Body of pancreas (tissue), 4 donors: ENCODE measurements around the gene NELFB. TPM values are rescaled to one million over a fixed set of nuclear protein-coding genes. Genes with fewer than 3 reads are reported as not detected.

Experiments
- ATAC-seq: fragments of 150-250 bp; one replicate; pipeline ENCODE4 v1.9.1; 2016
- DNase-seq, 4 donors: peaks; one replicate each; pipeline ENCODE4 v3.0.0-alpha.2; 2019
- H3K27ac ChIP-seq, 4 donors: fragments of 200-600 bp; sonication (generic); 1 replicate in 3 of 4; 2 replicates in 1 of 4; pipeline versions ENCODE4 v1.5.1 to v1.6.1; 2016 to 2019; ENCODE audit warnings: mild to moderate bottlenecking in 1 of 4, mixed read lengths in 1 of 4, moderate library complexity in 1 of 4
- H3K27me3 ChIP-seq, 2 donors: fragments of 200-600 bp; sonication (generic); one replicate each; pipeline ENCODE4 v1.6.0; 2016; ENCODE audit warnings: mild to moderate bottlenecking in 1 of 2
- H3K36me3 ChIP-seq, 2 donors: fragments of 200-600 bp; sonication (generic); replicated peaks in 1 of 2; 2 replicates each; pipeline ENCODE4 v1.5.1; 2016; ENCODE audit warnings: low read depth in 2 of 2; ENCODE audit not compliant: insufficient read depth in 1 of 2
- H3K4me1 ChIP-seq: fragments of 200-600 bp; sonication (generic); one replicate; pipeline ENCODE4 v1.6.0; 2016
- H3K4me3 ChIP-seq, 2 donors: fragments of 200-600 bp; sonication (generic); 1 replicate in 1 of 2; 2 replicates in 1 of 2; pipeline ENCODE4 v1.5.1; 2016 to 2019
- H3K9me3 ChIP-seq, 3 donors: fragments of 200-600 bp; sonication (generic); 1 replicate in 2 of 3; 2 replicates in 1 of 3; pipeline ENCODE4 v1.5.1; 2016
- POLR2A ChIP-seq, 3 donors: fragments of 450-650 bp; IDR thresholded peaks; one replicate each; pipeline ENCODE4 v1.6.1; 2016; ENCODE audit warnings: antibody characterized with exemption in 3 of 3, mild to moderate bottlenecking in 2 of 3
- WGBS, 2 donors: methylation state at CpG; one replicate each; pipeline ENCODE4 v1.1.5; 2017; 5-methylcytosine and 5-hydroxymethylcytosine counted together
- intact Hi-C: fragments of 100-400 bp; cut with DNase I; formaldehyde crosslinking; loops from one replicate; pipeline ENCODE4 v1.15.1; 2023
- total RNA-seq, 2 donors: library from RNA; depleted of rRNA; stranded (reverse); fragments of >200 nt; gene quantifications; one replicate each; pipeline ENCODE4 v1.1.0, GENCODE V29; 2016
- TF ChIP-seq, protein P1 (sequence below), 7 experiments: fragments of 450-650 bp in 4 of 7; fragments of 200-600 bp in 3 of 7; sonication (generic) in 3 of 7; IDR thresholded peaks; one replicate each; pipeline ENCODE4 v1.5.1; 2016 to 2019; ENCODE audit warnings: antibody characterized with exemption in 7 of 7

The NELFB gene
- total RNA-seq, 2 donors from 2014 or later: 31.3 to 34.2 TPM

DNA sequence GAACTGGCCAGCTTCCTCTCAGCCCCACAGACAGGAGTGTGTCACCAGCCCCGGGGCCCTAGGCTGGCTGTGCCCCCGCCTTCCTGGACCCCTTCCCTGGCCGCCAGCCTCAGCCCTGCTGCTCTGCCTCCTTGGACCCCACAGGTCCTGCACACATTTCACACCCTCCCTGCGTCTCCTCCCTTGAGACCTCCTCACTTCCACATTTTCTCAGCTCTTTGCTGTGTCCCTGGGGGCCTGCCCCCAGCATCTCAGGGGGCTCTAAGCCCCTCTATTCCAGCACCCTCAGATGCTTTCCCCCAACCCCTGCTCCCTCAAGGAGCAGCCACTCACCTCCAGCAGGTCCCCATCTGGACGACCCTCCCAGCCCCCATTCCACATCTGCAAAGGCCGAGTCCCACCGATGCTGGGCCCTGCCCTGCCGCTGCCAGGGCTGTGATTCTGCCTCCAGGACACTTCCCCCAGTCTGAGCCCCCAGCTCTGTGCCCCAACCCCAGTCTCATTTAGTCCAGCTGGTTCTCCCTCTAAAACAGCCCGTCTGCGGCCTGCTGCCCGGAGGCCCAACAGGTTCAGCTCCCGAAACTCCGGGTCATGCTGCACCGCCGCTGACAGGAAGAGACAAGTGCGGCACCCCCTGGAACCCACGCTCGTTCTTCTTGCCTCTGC is 20.2 kb upstream of the NELFB start:
- H3K27me3 ChIP-seq: peaks cover 0 to 25% of the 10 kb centered on the region in 2 donors
- intact Hi-C loops: loop anchor here (5.0 kb wide), 2 partner anchors 43 to 118 kb away; no protein-coding TSS in a partner anchor

DNA sequence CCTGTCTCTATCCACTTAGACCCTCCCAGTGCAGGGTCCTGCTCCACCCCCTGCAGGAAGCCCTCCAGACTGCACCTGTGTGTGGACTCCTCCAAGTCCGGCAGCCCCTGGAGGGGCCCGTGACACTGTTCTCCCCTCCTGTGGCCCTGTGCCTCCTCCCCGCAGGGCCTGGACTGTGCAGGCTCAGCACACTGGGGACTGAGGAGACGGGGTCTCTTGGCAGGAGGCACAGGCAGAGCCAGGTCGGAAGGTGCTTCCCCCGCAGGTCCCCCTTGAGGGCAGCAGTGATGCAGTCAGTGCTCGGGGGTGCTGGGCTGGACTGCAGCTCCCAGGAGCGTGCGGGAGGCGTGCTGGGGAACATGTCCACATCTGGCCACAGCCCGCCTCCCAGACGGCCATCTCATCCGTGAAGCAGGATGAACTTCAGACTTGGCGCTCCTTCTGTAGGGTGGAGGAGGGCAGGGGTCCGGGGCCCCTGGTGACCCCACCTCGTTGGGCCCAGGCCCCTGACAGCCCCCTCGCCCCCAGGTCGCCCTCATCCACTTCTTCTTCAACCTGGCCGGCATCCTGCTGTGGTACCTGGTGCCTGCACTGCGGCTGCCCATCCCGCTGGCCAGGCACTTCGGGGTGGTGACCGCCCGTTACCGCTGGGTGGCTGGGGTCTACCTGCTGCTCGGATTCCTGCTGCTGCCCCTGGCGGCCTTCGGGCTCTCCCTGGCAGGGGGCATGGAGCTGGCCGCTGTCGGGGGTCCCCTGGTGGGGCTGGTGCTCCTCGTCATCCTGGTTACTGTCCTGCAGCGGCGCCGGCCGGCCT is 19.5 kb upstream of the NELFB start:
- DNase-seq (no peak), ATAC-seq (no peak)
- peaks cover 0 to 18% of the 10 kb centered on the region in 2 donors for H3K27me3 ChIP-seq
- H3K27ac ChIP-seq: no peak overlapping the region
- H3K4me3 ChIP-seq: no peak overlapping the region
- WGBS, 2 donors: 64 to 68% methylated on average over 11 to 29 of the region's 35 CpGs
- intact Hi-C loops: no loop called here
- no peaks in the 10 kb centered on the region for H3K9me3 ChIP-seq
- peaks cover 37% of the 10 kb centered on the region for H3K4me1 ChIP-seq
- no peak for TF ChIP-seq POLR2A (IDR thresholded peaks at IDR 0.05)
- TF ChIP-seq, protein P1, sequence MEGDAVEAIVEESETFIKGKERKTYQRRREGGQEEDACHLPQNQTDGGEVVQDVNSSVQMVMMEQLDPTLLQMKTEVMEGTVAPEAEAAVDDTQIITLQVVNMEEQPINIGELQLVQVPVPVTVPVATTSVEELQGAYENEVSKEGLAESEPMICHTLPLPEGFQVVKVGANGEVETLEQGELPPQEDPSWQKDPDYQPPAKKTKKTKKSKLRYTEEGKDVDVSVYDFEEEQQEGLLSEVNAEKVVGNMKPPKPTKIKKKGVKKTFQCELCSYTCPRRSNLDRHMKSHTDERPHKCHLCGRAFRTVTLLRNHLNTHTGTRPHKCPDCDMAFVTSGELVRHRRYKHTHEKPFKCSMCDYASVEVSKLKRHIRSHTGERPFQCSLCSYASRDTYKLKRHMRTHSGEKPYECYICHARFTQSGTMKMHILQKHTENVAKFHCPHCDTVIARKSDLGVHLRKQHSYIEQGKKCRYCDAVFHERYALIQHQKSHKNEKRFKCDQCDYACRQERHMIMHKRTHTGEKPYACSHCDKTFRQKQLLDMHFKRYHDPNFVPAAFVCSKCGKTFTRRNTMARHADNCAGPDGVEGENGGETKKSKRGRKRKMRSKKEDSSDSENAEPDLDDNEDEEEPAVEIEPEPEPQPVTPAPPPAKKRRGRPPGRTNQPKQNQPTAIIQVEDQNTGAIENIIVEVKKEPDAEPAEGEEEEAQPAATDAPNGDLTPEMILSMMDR (IDR thresholded peaks at IDR 0.05): no peak
- H3K36me3 ChIP-seq: no peaks in the 10 kb centered on the region

More for the DNA sequence above, 20.2 kb upstream of the NELFB start:
- Histone ChIP-seq H3K9me3 (no peaks in the 10 kb centered on the region), H3K27ac (no peak overlapping the region), H3K36me3 (no peaks in the 10 kb centered on the region), H3K4me1 (peaks cover 37% of the 10 kb centered on the region), H3K4me3 (no peak overlapping the region)
- 72 to 80% methylated on average over 17 of the region's 18 CpGs for WGBS, 2 donors
- DNase-seq (no peak), ATAC-seq (no peak)
- TF ChIP-seq, protein P1 (IDR thresholded peaks at IDR 0.05): no peak
- no peak for TF ChIP-seq POLR2A (IDR thresholded peaks at IDR 0.05)

DNA sequence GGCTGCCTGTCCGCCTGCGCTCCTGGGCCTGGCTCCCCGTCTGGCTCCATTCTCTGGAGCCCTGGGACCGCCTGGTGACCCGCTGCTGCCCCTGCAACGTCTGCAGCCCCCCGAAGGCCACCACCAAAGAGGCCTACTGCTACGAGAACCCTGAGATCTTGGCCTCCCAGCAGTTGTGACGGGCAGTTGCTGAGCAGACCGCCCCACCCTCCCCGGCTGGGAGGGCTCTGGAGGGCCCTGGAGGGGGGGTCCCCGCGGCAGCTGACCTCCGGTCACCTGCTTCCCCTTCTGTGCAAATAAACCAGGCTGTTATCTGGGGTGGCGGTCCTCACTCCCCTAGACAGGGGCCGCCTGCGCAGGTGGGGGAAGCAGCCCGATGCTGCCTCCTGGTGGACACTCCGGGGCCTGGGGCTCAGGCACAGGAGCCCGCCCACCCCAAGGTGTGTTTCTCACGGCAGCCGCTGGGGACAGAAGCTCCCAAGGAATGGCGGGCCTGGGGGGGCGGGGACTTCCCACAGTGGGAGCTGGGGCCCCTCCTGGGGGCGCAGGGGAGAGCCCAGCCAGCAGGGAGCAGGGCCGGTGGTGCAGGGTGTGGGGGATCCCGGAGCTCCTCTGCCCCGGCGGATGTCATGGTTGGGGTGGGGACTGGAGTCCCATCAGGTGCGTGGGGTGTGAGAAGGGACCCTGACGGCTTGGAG is 18.7 kb upstream of the NELFB start:
- Histone ChIP-seq H3K27me3 (peaks cover 0 to 14% of the 10 kb centered on the region in 2 donors), H3K9me3 (no peaks in the 10 kb centered on the region), H3K36me3 (no peaks in the 10 kb centered on the region), H3K4me3 (no peak overlapping the region), H3K4me1 (peaks cover 37% of the 10 kb centered on the region), H3K27ac (peak overlapping the region in 2 of 4 donors; percentile 4 to 36)
- ATAC-seq (peak; percentile 37), DNase-seq (peak; percentile 89 to 93 (median 91))
- intact Hi-C loops: no loop called here
- no peak for TF ChIP-seq POLR2A (IDR thresholded peaks at IDR 0.05)
- TF ChIP-seq, protein P1 (IDR thresholded peaks at IDR 0.05): peak; percentile 99 to 100 (median 100)
- WGBS, 2 donors: 14% methylated on average over 26 of the region's 31 CpGs; no CpG with 5 or more reads in 1 of the 2 donors

DNA sequence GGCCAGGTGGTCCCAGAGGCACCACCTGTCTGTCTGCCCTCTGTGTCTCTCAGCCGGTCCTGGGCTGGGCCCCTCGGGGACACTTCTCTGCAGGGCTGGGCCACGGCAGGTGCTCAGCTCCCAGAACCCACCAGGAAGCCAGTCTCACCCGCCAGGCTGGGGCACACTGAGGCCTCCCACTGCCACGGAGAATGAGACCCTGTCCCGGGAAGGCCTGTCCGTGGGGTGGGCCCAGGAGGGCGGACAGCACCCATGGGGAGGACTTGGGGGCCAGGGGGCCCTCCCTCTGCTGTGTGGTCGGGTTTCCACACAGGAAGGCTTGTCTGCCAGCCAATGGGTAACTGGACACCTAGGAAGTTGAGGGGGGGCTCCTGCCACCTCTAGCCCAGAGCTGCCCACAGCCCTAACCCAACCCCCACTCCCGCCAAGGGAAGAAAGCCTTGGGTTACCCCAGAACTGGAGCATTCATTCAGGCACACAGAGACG is 18.1 kb upstream of the NELFB start:
- DNase-seq: no peak
- TF ChIP-seq, protein P1 (IDR thresholded peaks at IDR 0.05): no peak
- no peak for TF ChIP-seq POLR2A (IDR thresholded peaks at IDR 0.05)
- WGBS, 2 donors: 35% methylated on average over 11 of the region's 11 CpGs; no CpG with 5 or more reads in 1 of the 2 donors
- no peaks in the 10 kb centered on the region for H3K9me3 ChIP-seq
- intact Hi-C loops: no loop called here
- peaks cover 37% of the 10 kb centered on the region for H3K4me1 ChIP-seq
- peak overlapping the region in 2 of 4 donors; percentile 4 to 36 for H3K27ac ChIP-seq
- peaks cover 0 to 14% of the 10 kb centered on the region in 2 donors for H3K27me3 ChIP-seq
- no peaks in the 10 kb centered on the region for H3K36me3 ChIP-seq
- no peak overlapping the region for H3K4me3 ChIP-seq
- ATAC-seq: no peak
